HG02973 (cell line): ENCODE data around the gene ZNF451.
"Not testable (repeated sequence)": the region's sequence is repeated elsewhere in the genome, so short reads cannot be mapped to it uniquely, and the experiment has no call there.

ENCODE experiments used
- ATAC-seq: cut with Tn5 transposase; IDR thresholded peaks from one replicate; pipeline ENCODE4 v1.9.1; 2021; ENCODE audit warnings: moderate library complexity; ENCODE audit not compliant: unreplicated experiment

Gene ZNF451

GRCh38 chr6:57089265-57089664, 723 bp upstream of the ZNF451 start:
- no peak for ATAC-seq

- ATAC-seq, result peak; percentile 9
Measured at GRCh38 chr6:57090458-57091067, 575 bp downstream of the ZNF451 start.

GRCh38 chr6:57091375-57091774, 1.4 kb downstream of the ZNF451 start:
- not testable (repeated sequence) for ATAC-seq

- no peak for ATAC-seq
Measured at GRCh38 chr6:57094689-57095088, 4.7 kb downstream of the ZNF451 start.

- ATAC-seq, result no peak
Measured at GRCh38 chr6:57097596-57097995, 7.6 kb downstream of the ZNF451 start.

- no peak for ATAC-seq
Measured at GRCh38 chr6:57102976-57103375, 13.0 kb downstream of the ZNF451 start.

GRCh38 chr6:57104336-57104735, 14.3 kb downstream of the ZNF451 start:
- no peak for ATAC-seq

GRCh38 chr6:57106990-57107389, 17.0 kb downstream of the ZNF451 start:
- no peak for ATAC-seq

GRCh38 chr6:57108691-57109090, 18.7 kb downstream of the ZNF451 start:
- peak; percentile 94 for ATAC-seq

GRCh38 chr6:57109880-57110279, 19.9 kb downstream of the ZNF451 start:
- no peak for ATAC-seq

- ATAC-seq, result no peak
Measured at GRCh38 chr6:57113105-57113504, 23.1 kb downstream of the ZNF451 start.

- ATAC-seq, result no peak
Measured at GRCh38 chr6:57116776-57117175, 26.8 kb downstream of the ZNF451 start.

GRCh38 chr6:57117796-57118195, 27.8 kb downstream of the ZNF451 start:
- ATAC-seq, result no peak

GRCh38 chr6:57123111-57123510, 33.1 kb downstream of the ZNF451 start:
- ATAC-seq, result no peak

- ATAC-seq, result no peak
Measured at GRCh38 chr6:57127763-57128162, 37.8 kb downstream of the ZNF451 start.

GRCh38 chr6:57130661-57131177, 40.7 kb downstream of the ZNF451 start:
- ATAC-seq, result no peak

GRCh38 chr6:57134954-57135353, 45.0 kb downstream of the ZNF451 start:
- no peak for ATAC-seq

- no peak for ATAC-seq
Measured at GRCh38 chr6:57135885-57136284, 45.9 kb downstream of the ZNF451 start.

- ATAC-seq, result no peak
Measured at GRCh38 chr6:57137350-57137749, 47.4 kb downstream of the ZNF451 start.

- ATAC-seq, result no peak
Measured at GRCh38 chr6:57138026-57138425, 48.0 kb downstream of the ZNF451 start.

- no peak for ATAC-seq
Measured at GRCh38 chr6:57141451-57142177, 51.6 kb downstream of the ZNF451 start.

GRCh38 chr6:57142178-57142525, 52.2 kb downstream of the ZNF451 start:
- ATAC-seq, result no peak

- ATAC-seq, result no peak
Measured at GRCh38 chr6:57143690-57144089, 53.7 kb downstream of the ZNF451 start.
